ENCODE data around the gene C12orf56. TPM values are rescaled to one million over a fixed set of nuclear protein-coding genes. Genes with fewer than 3 reads are reported as not detected.

Gene C12orf56
- total RNA-seq, 4 donors from 2014 or later, result not detected

- no peak for TF ChIP-seq CTCF (IDR thresholded peaks at IDR 0.05; ENCODE audit: low read depth)
Measured at GRCh38 chr12:64318605-64319004, 72.0 kb downstream of the C12orf56 start.

GRCh38 chr12:64311877-64312276 is 78.7 kb downstream of the C12orf56 start:
- no peak for TF ChIP-seq CTCF (IDR thresholded peaks at IDR 0.05; ENCODE audit: low read depth)

- TF ChIP-seq CTCF (IDR thresholded peaks at IDR 0.05; ENCODE audit: low read depth), result no peak
Measured at GRCh38 chr12:64304571-64304970, 86.0 kb downstream of the C12orf56 start.

GRCh38 chr12:64299628-64300027 is 90.9 kb downstream of the C12orf56 start:
- no peak for TF ChIP-seq CTCF (IDR thresholded peaks at IDR 0.05; ENCODE audit: low read depth)

- no peak for TF ChIP-seq CTCF (IDR thresholded peaks at IDR 0.05; ENCODE audit: low read depth)
Measured at GRCh38 chr12:64296301-64296700, 94.3 kb downstream of the C12orf56 start.

GRCh38 chr12:64293654-64294364 is 96.7 kb downstream of the C12orf56 start:
- no peak for TF ChIP-seq CTCF (IDR thresholded peaks at IDR 0.05; ENCODE audit: low read depth)

- no peak for TF ChIP-seq CTCF (IDR thresholded peaks at IDR 0.05; ENCODE audit: low read depth)
Measured at GRCh38 chr12:64286521-64286920, 104.0 kb downstream of the C12orf56 start.

Data from subcutaneous adipose tissue (tissue), 4 donors.